MM.1S (cell line): ENCODE data around the gene APEH.

Source experiments
- CTCF ChIP-seq: fragments of 300-600 bp; sonication (generic); IDR thresholded peaks from 2 replicates; pipeline ENCODE4 v1.5.1; 2016; ENCODE audit warnings: antibody characterized with exemption, low read length, mixed read lengths
- EZH2 ChIP-seq: fragments of 300-600 bp; sonication (generic); optimal IDR thresholded peaks from 2 replicates; pipeline ENCODE3; 2017; ENCODE audit warnings: low read depth, mild to moderate bottlenecking, antibody characterized with exemption, low read length, mixed read lengths

DNA sequence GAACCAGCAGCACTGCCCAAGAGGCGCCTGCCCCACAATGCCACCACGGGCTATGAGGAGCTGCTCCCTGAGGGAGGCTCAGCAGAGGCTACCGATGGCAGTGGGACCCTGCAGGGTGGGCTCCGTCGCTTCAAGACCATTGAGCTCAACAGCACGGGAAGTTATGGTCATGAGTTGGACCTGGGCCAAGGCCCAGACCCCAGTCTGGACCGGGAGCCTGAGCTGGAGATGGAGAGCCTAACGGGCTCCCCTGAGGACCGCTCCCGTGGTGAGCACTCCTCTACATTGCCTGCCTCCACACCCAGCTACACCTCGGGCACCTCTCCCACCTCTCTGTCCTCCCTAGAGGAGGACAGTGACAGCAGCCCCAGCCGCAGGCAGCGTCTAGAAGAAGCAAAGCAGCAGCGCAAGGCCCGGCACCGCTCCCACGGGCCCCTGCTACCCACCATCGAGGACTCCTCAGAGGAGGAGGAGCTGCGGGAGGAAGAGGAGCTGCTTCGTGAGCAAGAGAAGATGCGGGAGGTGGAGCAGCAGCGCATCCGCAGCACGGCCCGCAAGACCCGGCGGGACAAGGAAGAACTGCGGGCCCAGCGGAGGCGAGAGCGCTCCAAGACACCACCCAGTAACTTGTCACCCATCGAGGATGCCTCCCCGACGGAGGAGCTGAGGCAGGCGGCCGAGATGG, 21.8 kb upstream of the APEH start:
- no peak for TF ChIP-seq CTCF
- TF ChIP-seq EZH2, result no peak
